CD14-positive monocyte (primary cell): ENCODE measurements around the gene DUSP6. TPM values are rescaled to one million over a fixed set of nuclear protein-coding genes. Genes with fewer than 3 reads are reported as not detected.

Experiments
- DNase-seq, 3 donors: peaks; one replicate each; pipeline ENCODE4 v3.0.0-alpha.2; 2011 to 2022
- H2AFZ ChIP-seq: 2 replicates; pipeline ENCODE4 v1.6.0; 2012; ENCODE audit warnings: mild to moderate bottlenecking, low read depth, low read length, inconsistent platforms; ENCODE audit not compliant: insufficient read depth, poor library complexity, severe bottlenecking
- H3K27ac ChIP-seq, 2 donors: 1 replicate in 1 of 2; 2 replicates in 1 of 2; pipeline ENCODE4 v1.5.1; 2012 to 2013; ENCODE audit warnings: low read length in 2 of 2, control low read depth in 1 of 2, inconsistent platforms in 1 of 2, low read depth in 1 of 2, mild to moderate bottlenecking in 1 of 2
- H3K27me3 ChIP-seq, 2 donors: one replicate each; pipeline versions ENCODE4 v1.6.0 to v1.6.1; 2011 to 2013; ENCODE audit warnings: low read length in 2 of 2; ENCODE audit not compliant: control insufficient read depth in 2 of 2, insufficient read depth in 2 of 2
- H3K36me3 ChIP-seq, 2 donors: replicated peaks in 1 of 2; 1 replicate in 1 of 2; 2 replicates in 1 of 2; pipeline versions ENCODE4 v1.5.1 to v1.6.1; 2012 to 2013; ENCODE audit warnings: low read length in 2 of 2, control low read depth in 1 of 2, inconsistent platforms in 1 of 2, mild to moderate bottlenecking in 1 of 2; ENCODE audit not compliant: insufficient read depth in 2 of 2, control insufficient read depth in 1 of 2
- H3K4me1 ChIP-seq, 2 donors: 1 replicate in 1 of 2; 2 replicates in 1 of 2; pipeline versions ENCODE4 v1.5.1 to v1.6.1; 2012 to 2013; ENCODE audit warnings: low read length in 2 of 2, control low read depth in 1 of 2, inconsistent platforms in 1 of 2, mild to moderate bottlenecking in 1 of 2, moderate library complexity in 1 of 2; ENCODE audit not compliant: insufficient read depth in 2 of 2, control insufficient read depth in 1 of 2
- H3K4me2 ChIP-seq: replicated peaks from 2 replicates; pipeline ENCODE3; 2012; ENCODE audit warnings: low read length, moderate library complexity, mild to moderate bottlenecking; ENCODE audit not compliant: poor library complexity, severe bottlenecking; ENCODE audit errors: extremely low read depth
- H3K4me3 ChIP-seq, 3 experiments: fragments of 200-600 bp in 1 of 3; sonication (generic) in 1 of 3; replicated peaks in 1 of 3; 1 replicate in 2 of 3; 2 replicates in 1 of 3; pipeline ENCODE4 v1.5.1; 2011 to 2013; ENCODE audit warnings: low read length in 3 of 3, mild to moderate bottlenecking in 3 of 3, control low read depth in 2 of 3, low read depth in 2 of 3, inconsistent platforms in 1 of 3, moderate library complexity in 1 of 3
- H3K79me2 ChIP-seq: 2 replicates; pipeline ENCODE4 v1.6.0; 2012; ENCODE audit warnings: mild to moderate bottlenecking, control low read depth, inconsistent platforms, low read length, moderate library complexity; ENCODE audit not compliant: insufficient read depth
- H3K9ac ChIP-seq: 2 replicates; pipeline ENCODE4 v1.6.0; 2017; ENCODE audit warnings: low read length, mild to moderate bottlenecking; ENCODE audit not compliant: insufficient read depth, poor library complexity, severe bottlenecking
- H3K9me3 ChIP-seq, 2 donors: replicated peaks in 1 of 2; 1 replicate in 1 of 2; 2 replicates in 1 of 2; pipeline versions ENCODE4 v1.5.1 to v1.6.1; 2012 to 2013; ENCODE audit warnings: low read length in 2 of 2, control low read depth in 1 of 2; ENCODE audit not compliant: control insufficient read depth in 1 of 2, insufficient read depth in 1 of 2
- H4K20me1 ChIP-seq: 2 replicates; pipeline ENCODE4 v1.6.0; 2012; ENCODE audit warnings: mild to moderate bottlenecking, low read length, control low read depth, moderate library complexity; ENCODE audit not compliant: insufficient read depth
- H3K27ac Mint-ChIP-seq, 7 donors: one replicate each; pipeline ENCODE4 v1.8.0; 2020; ENCODE audit warnings: mild to moderate bottlenecking in 7 of 7, mixed read lengths in 7 of 7, moderate library complexity in 6 of 7, inconsistent platforms in 2 of 7
- H3K27me3 Mint-ChIP-seq, 3 donors: one replicate each; pipeline ENCODE4 v1.8.0; 2021 to 2022; ENCODE audit warnings: low read depth in 3 of 3, mild to moderate bottlenecking in 3 of 3, mixed read lengths in 3 of 3, moderate library complexity in 3 of 3, inconsistent platforms in 1 of 3
- H3K36me3 Mint-ChIP-seq, 2 donors: one replicate each; pipeline ENCODE4 v1.8.0; 2020; ENCODE audit warnings: mixed read lengths in 2 of 2, inconsistent platforms in 1 of 2, mild to moderate bottlenecking in 1 of 2
- H3K4me1 Mint-ChIP-seq: one replicate; pipeline ENCODE4 v1.8.0; 2020; ENCODE audit warnings: mild to moderate bottlenecking, mixed read lengths
- H3K4me3 Mint-ChIP-seq, 2 donors: one replicate each; pipeline ENCODE4 v1.8.0; 2020; ENCODE audit warnings: mild to moderate bottlenecking in 2 of 2, mixed read lengths in 2 of 2, moderate library complexity in 1 of 2
- H3K9me3 Mint-ChIP-seq, 7 donors: one replicate each; pipeline ENCODE4 v1.8.0; 2020 to 2022; ENCODE audit warnings: mixed read lengths in 7 of 7, mild to moderate bottlenecking in 6 of 7, moderate library complexity in 6 of 7, inconsistent platforms in 2 of 7
- CTCF ChIP-seq: fragments of 200-600 bp; IDR thresholded peaks from one replicate; pipeline ENCODE4 v1.8.0; 2022; ENCODE audit warnings: antibody characterized with exemption, mild to moderate bottlenecking
- WGBS: methylation state at CpG from one replicate; pipeline ENCODE4 v1.1.5; 2013; ENCODE audit warnings: missing lambda C conversion rate; ENCODE audit not compliant: insufficient coverage; 5-methylcytosine and 5-hydroxymethylcytosine counted together
- intact Hi-C, 2 donors: fragments of 100-400 bp; cut with micrococcal nuclease; formaldehyde crosslinking; loops; one replicate each; pipeline versions ENCODE4 v1.15.0 to v1.15.1; 2023
- polyA plus RNA-seq, 3 donors: library from polyadenylated mRNA; depleted of rRNA in 1 of 3; unstranded in 2 of 3; stranded (reverse) in 1 of 3; fragments of 300-500 nt in 2 of 3; fragments of >200 nt in 1 of 3; fragmentation: Illumina TruSeq in 2 of 3; gene quantifications; 1 replicate in 2 of 3; 2 replicates in 1 of 3; pipeline ENCODE4 v1.2.3, GENCODE V29; 2012 to 2021

DUSP6 gene
- polyA plus RNA-seq, 3 donors = 195 to 880 (median 653) TPM

- Histone ChIP-seq H3K27me3 (no peaks in the 10 kb centered on the region), H3K9ac (no peak overlapping the region), H3K4me2 (no peak overlapping the region), H3K36me3 (no peaks in the 10 kb centered on the region), H3K4me3 (no peak overlapping the region), H3K79me2 (no peaks in the 10 kb centered on the region), H4K20me1 (no peaks in the 10 kb centered on the region), H3K27ac (no peak overlapping the region), H3K4me1 (peaks cover 10 to 11% of the 10 kb centered on the region in 2 donors), H3K9me3 (no peaks in the 10 kb centered on the region), H2AFZ (no peak overlapping the region)
- peaks cover 0 to 3% (median 2%) of the 10 kb centered on the region in 3 donors for H3K27me3 Mint-ChIP-seq
- peak overlapping the region in 1 of 7 donors; percentile 15 for H3K27ac Mint-ChIP-seq
- H3K36me3 Mint-ChIP-seq = no peaks in the 10 kb centered on the region
- peaks cover 19% of the 10 kb centered on the region for H3K4me1 Mint-ChIP-seq
- peaks cover 0 to 8% (median 4%) of the 10 kb centered on the region in 7 donors for H3K9me3 Mint-ChIP-seq
- intact Hi-C loops = no loop called here
- WGBS = 96% methylated on average over 4 of the region's 9 CpGs
- no peak overlapping the region for H3K4me3 Mint-ChIP-seq
- no peak for DNase-seq
- TF ChIP-seq CTCF = no peak
Observed at GRCh38 chr12:89328151-89329030, 23.9 kb downstream of the DUSP6 start.

GRCh38 chr12:89327486-89328094 is 24.7 kb downstream of the DUSP6 start:
- no peak for DNase-seq
- H3K9me3 Mint-ChIP-seq = peaks cover 0 to 8% (median 4%) of the 10 kb centered on the region in 7 donors
- Histone ChIP-seq H3K27me3 (no peaks in the 10 kb centered on the region), H3K79me2 (no peaks in the 10 kb centered on the region), H3K9me3 (no peaks in the 10 kb centered on the region), H4K20me1 (no peaks in the 10 kb centered on the region), H3K9ac (no peak overlapping the region), H3K4me2 (no peak overlapping the region), H3K4me3 (no peak overlapping the region), H3K4me1 (peaks cover 3 to 4% of the 10 kb centered on the region in 2 donors), H3K36me3 (no peaks in the 10 kb centered on the region), H2AFZ (no peak overlapping the region), H3K27ac (no peak overlapping the region)
- 60% methylated on average over 1 of the region's 8 CpGs for WGBS
- peaks cover 0 to 3% (median 2%) of the 10 kb centered on the region in 3 donors for H3K27me3 Mint-ChIP-seq
- no peak overlapping the region for H3K27ac Mint-ChIP-seq
- TF ChIP-seq CTCF = no peak
- intact Hi-C loops = no loop called here
- H3K36me3 Mint-ChIP-seq = no peaks in the 10 kb centered on the region
- H3K4me1 Mint-ChIP-seq = peaks cover 14% of the 10 kb centered on the region
- no peak overlapping the region for H3K4me3 Mint-ChIP-seq
